HCT116 (cell line): ENCODE results near the gene MED15. TPM values are rescaled to one million over a fixed set of nuclear protein-coding genes. Genes with fewer than 3 reads are reported as not detected.

Experiments
- ATAC-seq: fragments of 200-7000 bp; cut with Tn5 transposase; 2 replicates; pipeline ENCODE4 v1.9.1; 2020; ENCODE audit warnings: mild to moderate bottlenecking, moderate library complexity
- BruUV-seq: library from RNA; stranded (reverse); fragments of 400-500 nt; replicated peaks from 2 replicates; lab custom pipeline; 2021; lab: Mats Ljungman, UMichigan
- CTCF ChIA-PET: fragments of 300-600 bp; sonication (Branson Sonifier 250); formaldehyde crosslinking; loops from one replicate; lab custom pipeline; 2021; ENCODE audit warnings: antibody characterized with exemption; lab: Charles Lee
- POLR2A ChIA-PET: fragments of 300-600, 350-600 bp; sonication (Branson Sonifier 250); formaldehyde crosslinking; loops from one replicate; lab custom pipeline; 2021; ENCODE audit warnings: antibody characterized with exemption; lab: Charles Lee
- RAD21 ChIA-PET, 2 experiments: fragments of 300-600 bp; sonication (Branson Sonifier 250); formaldehyde crosslinking; loops; one replicate each; lab custom pipeline; 2023; ENCODE audit warnings: low total read pairs in 2 of 2; ENCODE audit not compliant: uncharacterized antibody in 2 of 2, unreplicated experiment in 2 of 2, low non-redundant PET in 1 of 2; lab: Charles Lee
- DNase-seq: peaks from one replicate; pipeline ENCODE4 v3.0.0-alpha.2; 2010; ENCODE audit warnings: low read depth, low spot score
- H2AFZ ChIP-seq: fragments of 200-600 bp; shearing (Covaris generic), sonication (generic); 2 replicates; pipeline ENCODE4 v1.6.1; 2017; ENCODE audit warnings: low read depth, mixed run types, mixed read lengths, antibody characterized with exemption, low read length; ENCODE audit not compliant: poor library complexity, severe bottlenecking
- H3K27ac ChIP-seq: 2 replicates; pipeline ENCODE4 v1.5.1; 2012; ENCODE audit warnings: low read depth, low read length
- H3K27me3 ChIP-seq: fragments of 200-600 bp; sonication (generic); 2 replicates; pipeline ENCODE4 v1.6.1; 2016; ENCODE audit warnings: mixed run types, low read length, mixed read lengths; ENCODE audit not compliant: insufficient read depth
- H3K36me3 ChIP-seq, 2 experiments: fragments of 200-500 bp in 1 of 2; fragments of 200-600 bp in 1 of 2; sonication (Bioruptor generic) in 1 of 2; sonication (generic) in 1 of 2; 2 replicates each; pipeline versions ENCODE4 v1.5.1 to v1.6.1; 2014 to 2016; ENCODE audit warnings: low read length in 2 of 2, inconsistent platforms in 1 of 2, mixed read lengths in 1 of 2, mixed run types in 1 of 2; ENCODE audit not compliant: insufficient read depth in 2 of 2, control insufficient read depth in 1 of 2
- H3K4me1 ChIP-seq, 2 experiments: fragments of 200-600 bp in 1 of 2; sonication (generic) in 1 of 2; 2 replicates each; pipeline versions ENCODE4 v1.5.1 to v1.6.1; 2012 to 2017; ENCODE audit warnings: low read length in 2 of 2, inconsistent platforms in 1 of 2, mild to moderate bottlenecking in 1 of 2, mixed read lengths in 1 of 2, mixed run types in 1 of 2, moderate library complexity in 1 of 2; ENCODE audit not compliant: insufficient read depth in 2 of 2, control insufficient read depth in 1 of 2
- H3K4me2 ChIP-seq: fragments of 200-600 bp; sonication (generic); 2 replicates; pipeline ENCODE4 v1.6.1; 2017; ENCODE audit warnings: mixed run types, low read length, mixed read lengths
- H3K4me3 ChIP-seq, 2 experiments: fragments of 200-600 bp in 1 of 2; sonication (generic) in 1 of 2; replicated peaks in 1 of 2; 2 replicates each; pipeline ENCODE4 v1.5.1; 2011 to 2016; ENCODE audit warnings: low read length in 2 of 2, control low read depth in 1 of 2, low read depth in 1 of 2, mild to moderate bottlenecking in 1 of 2, mixed read lengths in 1 of 2, mixed run types in 1 of 2
- H3K79me2 ChIP-seq: fragments of 200-600 bp; sonication (generic); 2 replicates; pipeline ENCODE4 v1.6.1; 2017; ENCODE audit warnings: mild to moderate bottlenecking, mixed run types, low read length, moderate library complexity, mixed read lengths; ENCODE audit not compliant: insufficient read depth
- H3K9ac ChIP-seq: fragments of 200-600 bp; sonication (generic); 2 replicates; pipeline ENCODE4 v1.6.1; 2016; ENCODE audit warnings: low read length, mixed read lengths
- H3K9me2 ChIP-seq: fragments of 200-600 bp; sonication (generic), shearing (Covaris generic); 2 replicates; pipeline ENCODE4 v1.6.1; 2017; ENCODE audit warnings: mixed run types, mild to moderate bottlenecking, moderate library complexity; ENCODE audit not compliant: insufficient read depth
- H3K9me3 ChIP-seq, 2 experiments: fragments of 200-500 bp in 1 of 2; fragments of 200-600 bp in 1 of 2; sonication (Bioruptor generic) in 1 of 2; sonication (generic) in 1 of 2; 2 replicates each; pipeline ENCODE4 v1.6.1; 2014 to 2017; ENCODE audit warnings: low read length in 2 of 2, mixed read lengths in 2 of 2, inconsistent platforms in 1 of 2, low read depth in 1 of 2, mild to moderate bottlenecking in 1 of 2, mixed run types in 1 of 2, moderate library complexity in 1 of 2; ENCODE audit not compliant: control insufficient read depth in 1 of 2, insufficient read depth in 1 of 2
- H4K20me1 ChIP-seq: fragments of 200-600 bp; sonication (generic), shearing (Covaris generic); 2 replicates; pipeline ENCODE4 v1.6.1; 2017; ENCODE audit warnings: mixed run types, mild to moderate bottlenecking, moderate library complexity; ENCODE audit not compliant: insufficient read depth
- CBX3 ChIP-seq: IDR thresholded peaks from 2 replicates; pipeline ENCODE4 v1.6.1; 2012; ENCODE audit warnings: low read depth
- EGR1 ChIP-seq: IDR thresholded peaks from 2 replicates; pipeline ENCODE4 v1.6.1; 2012; ENCODE audit warnings: low read depth
- FOSL1 ChIP-seq: IDR thresholded peaks from 2 replicates; pipeline ENCODE4 v1.6.1; 2012; ENCODE audit warnings: low read depth
- POLR2A ChIP-seq: IDR thresholded peaks from 2 replicates; pipeline ENCODE4 v1.7.0; 2011; ENCODE audit warnings: borderline replicate concordance; ENCODE audit not compliant: insufficient read depth, insufficient read length; ENCODE audit errors: extremely low read depth
- SIN3A ChIP-seq: IDR thresholded peaks from 2 replicates; pipeline ENCODE4 v1.6.1; 2012; ENCODE audit warnings: low read depth
- SP1 ChIP-seq: IDR thresholded peaks from 2 replicates; pipeline ENCODE4 v1.6.1; 2012; ENCODE audit warnings: low read depth
- TCF7L2 ChIP-seq: IDR thresholded peaks from 2 replicates; pipeline ENCODE4 v1.7.0; 2011; ENCODE audit warnings: borderline replicate concordance, inconsistent platforms; ENCODE audit not compliant: insufficient read depth, insufficient read length; ENCODE audit errors: extremely low read depth
- ZNF274 ChIP-seq: fragments of 200-500 bp; sonication (Bioruptor generic); IDR thresholded peaks from 2 replicates; pipeline ENCODE4 v1.6.1; 2014; ENCODE audit warnings: mild to moderate bottlenecking, low read depth, low read length, inconsistent platforms
- intact Hi-C: fragments of 100-400 bp; cut with micrococcal nuclease; formaldehyde crosslinking; loops from 2 replicates; pipeline ENCODE4 v1.10.0; 2022
- total RNA-seq: library from RNA; stranded (reverse); gene quantifications from one replicate; pipeline ENCODE4 v1.2.1, GENCODE V29; 2021; ENCODE audit not compliant: unreplicated experiment
- TF ChIP-seq, protein P1 (sequence below), 3 experiments: fragments of 200-600 bp in 1 of 3; sonication (generic) in 1 of 3; IDR thresholded peaks in 2 of 3; conservative IDR thresholded peaks in 1 of 3; 2 replicates each; pipeline ENCODE4 v1.5.1; 2012 to 2017; ENCODE audit warnings: low read depth in 2 of 3, low read length in 2 of 3, antibody characterized with exemption in 1 of 3, borderline replicate concordance in 1 of 3, control low read depth in 1 of 3, mild to moderate bottlenecking in 1 of 3, mixed read lengths in 1 of 3, mixed run types in 1 of 3, moderate library complexity in 1 of 3; ENCODE audit not compliant: insufficient read depth in 1 of 3
- TF ChIP-seq, protein P2 (sequence below): IDR thresholded peaks from 2 replicates; pipeline ENCODE4 v1.6.1; 2012; ENCODE audit warnings: low read depth

MED15 gene
- total RNA-seq, 1 experiment from 2014 or later = 81.3 TPM

DNA sequence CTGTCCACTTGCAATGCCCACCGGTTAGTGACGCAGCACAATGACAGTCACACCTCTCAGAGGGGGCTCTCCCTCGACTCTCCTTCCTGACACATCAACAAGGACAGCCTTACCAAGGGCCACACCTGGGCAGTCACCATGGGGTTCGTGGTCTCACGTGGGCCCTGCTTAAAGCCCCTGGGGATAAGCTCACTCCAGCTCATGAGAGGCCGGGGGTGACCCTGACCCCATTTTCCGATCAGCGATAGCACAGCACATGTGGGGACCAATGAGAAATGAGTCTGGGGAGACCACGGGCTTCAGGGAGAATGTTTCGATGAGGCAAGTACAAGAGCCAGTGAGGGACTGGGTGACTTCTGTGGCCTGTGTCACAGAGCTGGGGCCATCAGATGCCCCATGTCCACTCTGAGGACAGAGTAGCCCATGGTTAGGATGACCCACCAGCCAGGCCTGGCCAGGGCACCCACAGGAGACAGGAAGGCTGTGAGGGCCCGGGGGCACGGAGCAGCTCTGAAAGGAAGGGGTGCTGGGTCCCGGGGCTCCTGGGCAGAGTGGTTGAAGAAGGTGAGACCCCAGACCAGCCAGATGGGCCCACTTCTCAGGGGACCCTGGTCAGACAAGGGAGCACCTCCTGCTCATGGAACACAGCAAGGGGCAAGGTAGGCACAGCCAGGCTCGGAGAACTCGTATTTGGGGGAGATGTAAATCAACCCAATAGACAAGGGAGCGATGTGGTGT, 128.8 kb downstream of the MED15 start:
- RAD21 ChIA-PET = no interaction called here
- Histone ChIP-seq H3K9ac (no peak overlapping the region), H2AFZ (no peak overlapping the region), H3K27ac (no peak overlapping the region), H3K9me2 (no peaks in the 10 kb centered on the region), H3K27me3 (0 out of 2 replicates have a peak, but pooled peaks cover 12% of the 10 kb centered on the region), H3K79me2 (no peaks in the 10 kb centered on the region), H3K9me3 (no peaks in the 10 kb centered on the region; a peak in 1 of 4 replicates), H3K36me3 (no peaks in the 10 kb centered on the region), H4K20me1 (no peaks in the 10 kb centered on the region), H3K4me2 (no peak overlapping the region), H3K4me3 (no peak overlapping the region), H3K4me1 (no peaks in the 10 kb centered on the region)
- POLR2A ChIA-PET = no interaction called here
- TF ChIP-seq ZNF274 (no peak), FOSL1 (no peak), SIN3A (no peak), SP1 (no peak)
- TF ChIP-seq, protein P1, sequence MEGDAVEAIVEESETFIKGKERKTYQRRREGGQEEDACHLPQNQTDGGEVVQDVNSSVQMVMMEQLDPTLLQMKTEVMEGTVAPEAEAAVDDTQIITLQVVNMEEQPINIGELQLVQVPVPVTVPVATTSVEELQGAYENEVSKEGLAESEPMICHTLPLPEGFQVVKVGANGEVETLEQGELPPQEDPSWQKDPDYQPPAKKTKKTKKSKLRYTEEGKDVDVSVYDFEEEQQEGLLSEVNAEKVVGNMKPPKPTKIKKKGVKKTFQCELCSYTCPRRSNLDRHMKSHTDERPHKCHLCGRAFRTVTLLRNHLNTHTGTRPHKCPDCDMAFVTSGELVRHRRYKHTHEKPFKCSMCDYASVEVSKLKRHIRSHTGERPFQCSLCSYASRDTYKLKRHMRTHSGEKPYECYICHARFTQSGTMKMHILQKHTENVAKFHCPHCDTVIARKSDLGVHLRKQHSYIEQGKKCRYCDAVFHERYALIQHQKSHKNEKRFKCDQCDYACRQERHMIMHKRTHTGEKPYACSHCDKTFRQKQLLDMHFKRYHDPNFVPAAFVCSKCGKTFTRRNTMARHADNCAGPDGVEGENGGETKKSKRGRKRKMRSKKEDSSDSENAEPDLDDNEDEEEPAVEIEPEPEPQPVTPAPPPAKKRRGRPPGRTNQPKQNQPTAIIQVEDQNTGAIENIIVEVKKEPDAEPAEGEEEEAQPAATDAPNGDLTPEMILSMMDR (IDR thresholded peaks at IDR 0.05 in 2 of 3, conservative IDR thresholded peaks at IDR 0.05 in 1 of 3; ENCODE audit: borderline replicate concordance in 1 of 3, insufficient read depth in 1 of 3, low read depth in 2 of 3, low read length in 2 of 3) = no peak
- no peak for DNase-seq
- intact Hi-C loops = no loop called here
- no peak for ATAC-seq
- CTCF ChIA-PET = no interaction called here
- BruUV-seq = no TSS peak

DNA sequence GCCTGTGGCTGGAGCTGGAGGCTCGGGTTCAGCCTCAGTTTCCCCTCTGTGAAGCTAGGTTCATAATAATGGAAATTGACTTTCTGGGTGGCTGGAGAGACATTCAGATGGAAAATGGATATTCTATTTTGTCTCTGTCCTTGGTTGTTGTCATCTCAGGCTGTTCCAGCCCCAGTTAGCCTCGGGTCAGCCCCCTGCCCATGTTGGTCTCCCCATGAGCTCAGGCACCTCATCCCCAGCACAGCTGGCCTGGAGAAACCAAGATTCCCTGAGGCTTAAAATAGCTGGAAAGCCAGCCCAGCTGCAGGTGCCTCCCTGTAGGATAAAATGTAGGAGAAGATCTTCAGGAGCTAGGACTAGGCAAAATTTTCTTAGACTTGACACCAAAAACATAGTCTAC, 129.5 kb downstream of the MED15 start:
- Histone ChIP-seq H3K79me2 (no peaks in the 10 kb centered on the region), H3K9me3 (no peaks in the 10 kb centered on the region; a peak in 1 of 4 replicates), H3K9me2 (no peaks in the 10 kb centered on the region), H3K4me1 (no peaks in the 10 kb centered on the region), H3K27ac (no peak overlapping the region), H3K4me3 (no peak overlapping the region), H3K9ac (no peak overlapping the region), H3K27me3 (0 out of 2 replicates have a peak, but pooled peaks cover 12% of the 10 kb centered on the region), H4K20me1 (no peaks in the 10 kb centered on the region), H2AFZ (no peak overlapping the region), H3K36me3 (no peaks in the 10 kb centered on the region), H3K4me2 (no peak overlapping the region)
- ChIA-PET CTCF (no interaction called here), RAD21 (no interaction called here), POLR2A (no interaction called here)
- intact Hi-C loops = no loop called here
- no peak for DNase-seq
- ATAC-seq = no peak
- BruUV-seq = no TSS peak
- TF ChIP-seq POLR2A (no peak), TCF7L2 (no peak), FOSL1 (no peak), EGR1 (no peak), CBX3 (no peak), ZNF274 (no peak), SP1 (no peak)
- TF ChIP-seq, protein P2, sequence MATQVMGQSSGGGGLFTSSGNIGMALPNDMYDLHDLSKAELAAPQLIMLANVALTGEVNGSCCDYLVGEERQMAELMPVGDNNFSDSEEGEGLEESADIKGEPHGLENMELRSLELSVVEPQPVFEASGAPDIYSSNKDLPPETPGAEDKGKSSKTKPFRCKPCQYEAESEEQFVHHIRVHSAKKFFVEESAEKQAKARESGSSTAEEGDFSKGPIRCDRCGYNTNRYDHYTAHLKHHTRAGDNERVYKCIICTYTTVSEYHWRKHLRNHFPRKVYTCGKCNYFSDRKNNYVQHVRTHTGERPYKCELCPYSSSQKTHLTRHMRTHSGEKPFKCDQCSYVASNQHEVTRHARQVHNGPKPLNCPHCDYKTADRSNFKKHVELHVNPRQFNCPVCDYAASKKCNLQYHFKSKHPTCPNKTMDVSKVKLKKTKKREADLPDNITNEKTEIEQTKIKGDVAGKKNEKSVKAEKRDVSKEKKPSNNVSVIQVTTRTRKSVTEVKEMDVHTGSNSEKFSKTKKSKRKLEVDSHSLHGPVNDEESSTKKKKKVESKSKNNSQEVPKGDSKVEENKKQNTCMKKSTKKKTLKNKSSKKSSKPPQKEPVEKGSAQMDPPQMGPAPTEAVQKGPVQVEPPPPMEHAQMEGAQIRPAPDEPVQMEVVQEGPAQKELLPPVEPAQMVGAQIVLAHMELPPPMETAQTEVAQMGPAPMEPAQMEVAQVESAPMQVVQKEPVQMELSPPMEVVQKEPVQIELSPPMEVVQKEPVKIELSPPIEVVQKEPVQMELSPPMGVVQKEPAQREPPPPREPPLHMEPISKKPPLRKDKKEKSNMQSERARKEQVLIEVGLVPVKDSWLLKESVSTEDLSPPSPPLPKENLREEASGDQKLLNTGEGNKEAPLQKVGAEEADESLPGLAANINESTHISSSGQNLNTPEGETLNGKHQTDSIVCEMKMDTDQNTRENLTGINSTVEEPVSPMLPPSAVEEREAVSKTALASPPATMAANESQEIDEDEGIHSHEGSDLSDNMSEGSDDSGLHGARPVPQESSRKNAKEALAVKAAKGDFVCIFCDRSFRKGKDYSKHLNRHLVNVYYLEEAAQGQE = no peak
- TF ChIP-seq, protein P1 (IDR thresholded peaks at IDR 0.05 in 2 of 3, conservative IDR thresholded peaks at IDR 0.05 in 1 of 3; ENCODE audit: borderline replicate concordance in 1 of 3, insufficient read depth in 1 of 3, low read depth in 2 of 3, low read length in 2 of 3) = no peak
